HepG2 (cell line): ENCODE measurements around the gene MEPE. TPM values are rescaled to one million over a fixed set of nuclear protein-coding genes. Genes with fewer than 3 reads are reported as not detected.

Experiments
- CEBPG ChIP-seq: IDR thresholded peaks from 2 replicates; pipeline ENCODE4 v1.6.1; 2016
- CTCF ChIP-seq: sonication (generic); formaldehyde crosslinking; IDR thresholded peaks from 2 replicates; pipeline ENCODE4 v1.5.0; 2020; ENCODE audit warnings: mild to moderate bottlenecking, missing genetic modification reagents, moderate library complexity
- NFKB2 ChIP-seq: sonication (generic); formaldehyde crosslinking; IDR thresholded peaks from 2 replicates; pipeline ENCODE4 v1.4.0; 2020; ENCODE audit warnings: missing genetic modification reagents, borderline replicate concordance
- NFKBIZ ChIP-seq: IDR thresholded peaks from 2 replicates; pipeline ENCODE4 v1.6.1; 2018; ENCODE audit warnings: missing genetic modification reagents, missing compliant biosample characterization
- SMC3 ChIP-seq: IDR thresholded peaks from 2 replicates; pipeline ENCODE4 v1.6.1; 2011; ENCODE audit warnings: low read length, improper control_type of control experiment
- ZBTB2 ChIP-seq: sonication (generic); formaldehyde crosslinking; IDR thresholded peaks from 2 replicates; pipeline ENCODE4 v1.8.0; 2022; ENCODE audit warnings: low read depth, missing genetic modification reagents
- ZFY ChIP-seq: sonication (generic); formaldehyde crosslinking; IDR thresholded peaks from 2 replicates; pipeline ENCODE4 v1.4.0; 2020; ENCODE audit warnings: missing genetic modification reagents
- ZKSCAN5 ChIP-seq: sonication (generic); formaldehyde crosslinking; IDR thresholded peaks from 2 replicates; pipeline ENCODE4 v1.5.1; 2020; ENCODE audit warnings: mild to moderate bottlenecking, missing genetic modification reagents
- ZNF101 ChIP-seq: sonication (generic); formaldehyde crosslinking; IDR thresholded peaks from 2 replicates; pipeline ENCODE4 v1.4.0; 2020; ENCODE audit warnings: mild to moderate bottlenecking, low read depth, missing genetic modification reagents, borderline replicate concordance
- ZNF570 ChIP-seq: sonication (generic); formaldehyde crosslinking; IDR thresholded peaks from 2 replicates; pipeline ENCODE4 v1.4.0; 2020; ENCODE audit warnings: mild to moderate bottlenecking, missing genetic modification reagents, borderline replicate concordance
- ZNF784 ChIP-seq: sonication (generic); formaldehyde crosslinking; IDR thresholded peaks from 2 replicates; pipeline ENCODE4 v1.5.1; 2020; ENCODE audit warnings: missing genetic modification reagents, mild to moderate bottlenecking, borderline replicate concordance
- ZNF800 ChIP-seq: sonication (generic); formaldehyde crosslinking; IDR thresholded peaks from 2 replicates; pipeline ENCODE4 v1.4.0; 2020; ENCODE audit warnings: missing genetic modification reagents
- polyA plus RNA-seq, 8 experiments: library from polyadenylated mRNA; depleted of rRNA in 3 of 8; stranded (reverse) in 7 of 8; unstranded in 1 of 8; fragments of >200 nt; fragmentation: Illumina TruSeq in 4 of 8; extraction: Trizol in 4 of 8; gene quantifications; 2 replicates each; pipeline versions ENCODE4 v1.2.1 to v1.2.3, GENCODE V29; 2011 to 2016; ENCODE audit warnings: low read depth in 4 of 8, missing spikeins in 1 of 8, mixed read lengths in 1 of 8; ENCODE audit not compliant: insufficient read depth in 1 of 8
- total RNA-seq, 5 experiments: library from RNA; depleted of rRNA; stranded (reverse); fragments of >200 nt; fragmentation: Illumina TruSeq; extraction: Trizol; gene quantifications; 2 replicates each; pipeline ENCODE4 v1.2.3, GENCODE V29; 2016; ENCODE audit warnings: low read depth in 1 of 5

The MEPE gene
- total and polyA plus RNA-seq, 2 of the 13 experiments (the other 11 are each of a cell fraction or from before 2014, with no cell fraction given) = 0.04 TPM; not detected in 1

GRCh38 chr4:87838205-87838604, 5.4 kb downstream of the MEPE start (continued):
- TF ChIP-seq ZBTB2 (CRISPR knock-in tag) (no peak), CEBPG (CRISPR knock-in tag) (peak; percentile 36; the same call in 1 of the 2 replicates), NFKBIZ (CRISPR knock-in tag) (no peak), CTCF (0 out of 2 replicates have a peak, but pooled peaks have one; percentile 32), SMC3 (peak; percentile 25; the same call in 1 of the 2 replicates), ZNF101 (CRISPR knock-in tag) (no peak), ZNF570 (CRISPR knock-in tag) (no peak), ZKSCAN5 (CRISPR knock-in tag) (no peak), ZNF784 (no peak), NFKB2 (CRISPR knock-in tag) (no peak), ZNF800 (CRISPR knock-in tag) (no peak), ZFY (CRISPR knock-in tag) (no peak)
